RWPE2 (cell line): ENCODE results near the gene RAB11FIP5.

Source experiments
- ATAC-seq: fragments of 200-7000 bp; cut with Tn5 transposase; 3 replicates; pipeline ENCODE4 v1.9.1; 2021; ENCODE audit warnings: low read depth
- DNase-seq: peaks from one replicate; pipeline ENCODE4 v3.0.0-alpha.2; 2020; ENCODE audit warnings: low spot score
- H3K27ac ChIP-seq: fragments of 450-650 bp; 2 replicates; pipeline ENCODE4 v1.5.1; 2017; ENCODE audit warnings: mild to moderate bottlenecking; ENCODE audit not compliant: poor library complexity, severe bottlenecking
- H3K27me3 ChIP-seq: fragments of 250-450 bp; sonication (Bioruptor Pico); 2 replicates; pipeline ENCODE4 v1.5.1; 2021; ENCODE audit warnings: mild to moderate bottlenecking, moderate library complexity; ENCODE audit not compliant: insufficient read depth, poor library complexity, severe bottlenecking
- H3K36me3 ChIP-seq: fragments of 250-450 bp; sonication (Bioruptor Pico); 2 replicates; pipeline ENCODE4 v1.5.1; 2020; ENCODE audit warnings: low read depth, mild to moderate bottlenecking, moderate library complexity
- H3K4me1 ChIP-seq: fragments of 250-450 bp; sonication (Bioruptor Pico); 2 replicates; pipeline ENCODE4 v1.5.1; 2021; ENCODE audit warnings: mild to moderate bottlenecking, moderate library complexity; ENCODE audit not compliant: insufficient read depth, poor library complexity, severe bottlenecking
- H3K4me3 ChIP-seq: fragments of 250-450 bp; sonication (Bioruptor Pico); 2 replicates; pipeline ENCODE4 v1.5.1; 2021; ENCODE audit warnings: mild to moderate bottlenecking, moderate library complexity; ENCODE audit not compliant: severe bottlenecking
- H3K9me3 ChIP-seq: fragments of 250-450 bp; sonication (Bioruptor Pico); 2 replicates; pipeline ENCODE4 v1.5.1; 2021; ENCODE audit warnings: mild to moderate bottlenecking, moderate library complexity; ENCODE audit not compliant: severe bottlenecking
- CTCF ChIP-seq: fragments of 450-650 bp; IDR thresholded peaks from one replicate; pipeline ENCODE4 v1.5.1; 2017; ENCODE audit warnings: mild to moderate bottlenecking, moderate library complexity; ENCODE audit not compliant: poor library complexity, severe bottlenecking

RAB11FIP5 gene

GRCh38 chr2:73032702-73033097 is 80.0 kb downstream of the RAB11FIP5 start:
- Histone ChIP-seq H3K36me3 (no peaks in the 10 kb centered on the region), H3K4me3 (no peak overlapping the region), H3K4me1 (no peaks in the 10 kb centered on the region), H3K27ac (no peak overlapping the region), H3K9me3 (no peaks in the 10 kb centered on the region), H3K27me3 (no peaks in the 10 kb centered on the region)
- no peak for DNase-seq
- TF ChIP-seq CTCF = no peak
- no peak for ATAC-seq

GRCh38 chr2:73031725-73032701 is 80.7 kb downstream of the RAB11FIP5 start:
- no peaks in the 10 kb centered on the region for H3K4me1 ChIP-seq
- no peak overlapping the region for H3K4me3 ChIP-seq
- DNase-seq (no peak), ATAC-seq (no peak)
- H3K9me3 ChIP-seq = no peaks in the 10 kb centered on the region
- H3K36me3 ChIP-seq = no peaks in the 10 kb centered on the region
- TF ChIP-seq CTCF = no peak
- no peak overlapping the region for H3K27ac ChIP-seq
- no peaks in the 10 kb centered on the region for H3K27me3 ChIP-seq

- Histone ChIP-seq H3K9me3 (no peaks in the 10 kb centered on the region), H3K36me3 (no peaks in the 10 kb centered on the region), H3K27ac (no peak overlapping the region), H3K4me3 (no peak overlapping the region), H3K4me1 (no peaks in the 10 kb centered on the region), H3K27me3 (no peaks in the 10 kb centered on the region)
- DNase-seq (no peak), ATAC-seq (no peak)
- TF ChIP-seq CTCF = no peak
Measured at GRCh38 chr2:73031095-73031678, 81.6 kb downstream of the RAB11FIP5 start.

GRCh38 chr2:73028841-73029240 is 83.9 kb downstream of the RAB11FIP5 start:
- Histone ChIP-seq H3K27me3 (no peaks in the 10 kb centered on the region), H3K9me3 (no peaks in the 10 kb centered on the region), H3K36me3 (no peaks in the 10 kb centered on the region), H3K4me3 (no peak overlapping the region), H3K4me1 (no peaks in the 10 kb centered on the region), H3K27ac (no peak overlapping the region)
- DNase-seq (no peak), ATAC-seq (no peak)
- TF ChIP-seq CTCF = no peak
